Fibroblast of skin of left biceps (primary cell): Measurements from ENCODE around the gene GPAT3.
"Not testable (repeated sequence)": the region's sequence is repeated elsewhere in the genome, so short reads cannot be mapped to it uniquely, and the experiment has no call there.

ENCODE experiments used
- DNase-seq, 2 experiments: peaks; one replicate each; pipeline ENCODE4 v3.0.0-alpha.2; 2013; ENCODE audit warnings: low read depth in 2 of 2

GPAT3 gene

DNA sequence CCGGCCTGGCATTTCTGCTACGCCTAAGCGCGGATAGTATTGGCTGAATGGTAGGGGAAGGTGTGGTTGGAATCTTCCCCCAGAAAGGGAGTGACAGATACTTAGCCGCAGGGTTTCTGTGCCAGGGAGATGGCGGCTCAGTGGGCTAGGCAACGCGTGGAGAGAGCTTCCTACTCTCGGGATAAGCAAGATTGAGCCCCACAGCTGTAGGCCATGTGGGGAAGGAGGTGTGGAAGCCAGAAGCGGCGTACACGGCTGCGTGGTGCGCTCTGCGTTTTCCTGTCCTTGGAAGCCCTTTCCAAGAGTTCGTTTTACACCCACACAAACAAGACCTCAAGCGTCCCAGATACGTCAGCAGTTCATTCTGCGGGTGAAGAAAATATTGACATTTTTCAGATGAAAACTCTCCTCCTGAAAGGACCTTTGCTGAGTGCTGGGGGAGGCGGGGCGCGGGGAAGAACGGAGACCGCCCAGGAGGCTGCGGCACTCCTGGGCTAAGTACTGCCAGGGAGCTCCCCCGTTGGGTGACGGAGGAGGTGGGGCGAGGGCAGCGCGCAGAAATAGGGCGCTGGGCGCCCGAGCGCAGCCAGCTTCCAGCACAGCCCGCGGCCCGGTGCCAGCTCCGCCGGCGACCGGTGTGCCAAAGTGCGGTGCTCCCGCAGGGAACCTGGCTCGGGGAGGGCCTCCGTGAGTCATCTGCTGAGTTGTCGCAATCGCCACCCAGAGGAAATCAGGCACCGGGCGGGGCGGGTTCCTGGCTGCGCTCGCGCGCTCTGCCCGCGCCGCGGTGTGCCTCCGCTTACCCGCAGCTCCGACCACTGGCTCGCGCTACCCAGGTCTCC, at the start of gene GPAT3:
Gene GPAT3, plus strand, starts transcription at position 589 of the 842 bp plus-strand sequence. CDS start 515 bp downstream, outside the sequence.
- DNase-seq: peak in 1 of 2 experiments; percentile 24

DNA sequence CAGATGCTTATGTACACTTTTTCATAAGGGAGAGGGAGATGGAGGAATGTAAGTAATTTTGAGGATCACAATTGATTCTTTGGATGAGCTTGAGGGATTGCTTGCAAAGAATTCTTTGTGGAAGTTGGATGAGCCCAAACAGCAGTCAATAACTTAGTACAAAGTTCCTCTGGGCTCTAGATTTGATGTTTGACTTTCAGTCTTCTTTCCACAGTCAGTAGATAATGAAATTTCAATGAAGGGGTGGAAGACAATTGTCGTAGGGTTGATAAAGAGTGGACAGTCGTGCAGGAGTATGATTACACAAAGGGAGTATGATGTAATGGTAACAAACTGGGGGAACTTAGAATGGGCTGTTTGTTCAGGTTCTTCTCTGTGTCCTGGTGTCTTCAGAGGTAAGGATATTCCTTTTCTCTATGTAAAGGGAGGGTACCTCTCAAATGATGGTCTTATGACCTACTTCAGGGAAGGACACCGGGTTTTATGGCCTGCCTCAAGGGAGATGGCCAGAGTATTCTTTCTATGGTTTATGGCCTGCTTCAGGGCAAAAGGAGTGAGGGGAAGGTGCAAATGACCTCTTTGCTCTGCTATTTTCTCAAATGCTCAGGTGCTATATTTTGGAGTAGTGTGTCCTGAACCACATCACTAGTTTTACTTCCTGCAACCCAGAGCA, 49.3 kb upstream of the GPAT3 start:
- no peak for DNase-seq

DNA sequence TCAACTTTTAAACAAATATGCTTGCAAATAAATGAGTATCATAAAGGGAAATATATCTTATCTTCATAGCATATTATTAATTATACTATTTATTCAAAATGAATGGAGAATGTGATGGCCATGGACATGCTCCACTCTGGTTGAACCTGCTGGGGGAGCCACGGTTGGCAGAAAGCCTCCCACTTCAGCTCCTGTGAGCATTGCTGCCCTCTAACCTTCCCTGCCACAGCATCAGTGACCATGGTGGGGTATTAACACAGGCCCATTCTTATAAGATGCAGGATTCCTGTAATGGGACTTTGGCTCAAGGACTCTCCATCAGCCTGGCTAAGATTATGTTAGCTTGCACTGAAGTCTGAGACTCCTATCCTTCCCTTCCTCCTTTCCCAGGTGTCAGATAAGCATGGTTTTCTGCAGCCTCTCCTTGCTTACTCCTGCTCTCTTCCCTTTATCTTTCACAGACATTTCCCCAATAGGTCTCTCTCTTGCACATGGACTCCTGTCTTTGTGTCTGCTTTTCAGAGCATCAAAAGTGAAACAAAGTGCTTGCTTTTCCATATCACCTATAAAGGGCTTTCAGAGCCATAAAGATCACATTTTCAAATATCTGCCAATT, 46.1 kb upstream of the GPAT3 start:
- no peak for DNase-seq

DNA sequence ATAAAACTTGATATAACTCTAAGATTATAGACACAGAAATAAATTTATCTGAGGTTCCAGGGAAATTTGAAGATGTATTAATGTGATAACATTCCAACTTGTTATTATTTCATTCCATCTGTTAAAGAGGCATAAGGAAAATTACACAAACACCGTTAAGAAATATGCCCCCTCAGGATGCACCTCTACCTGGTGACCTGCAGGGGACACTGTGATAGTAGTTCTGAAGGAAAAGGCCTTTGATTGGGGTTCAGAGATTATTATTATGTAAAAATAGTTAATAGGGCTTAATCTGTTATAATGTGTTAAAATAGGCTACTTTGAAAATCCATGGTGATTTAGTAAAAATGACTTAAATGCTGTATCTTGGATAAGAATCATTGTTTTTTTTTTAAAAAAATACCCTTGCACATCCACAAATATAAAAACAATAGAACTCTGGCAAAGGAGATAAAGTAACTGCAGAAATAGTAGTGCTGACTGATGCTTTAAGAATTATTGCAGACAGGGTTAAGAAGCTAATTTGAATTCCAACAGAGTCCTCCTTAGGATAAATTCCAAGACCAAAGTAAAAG, 44.9 kb upstream of the GPAT3 start:
- DNase-seq: no peak

DNA sequence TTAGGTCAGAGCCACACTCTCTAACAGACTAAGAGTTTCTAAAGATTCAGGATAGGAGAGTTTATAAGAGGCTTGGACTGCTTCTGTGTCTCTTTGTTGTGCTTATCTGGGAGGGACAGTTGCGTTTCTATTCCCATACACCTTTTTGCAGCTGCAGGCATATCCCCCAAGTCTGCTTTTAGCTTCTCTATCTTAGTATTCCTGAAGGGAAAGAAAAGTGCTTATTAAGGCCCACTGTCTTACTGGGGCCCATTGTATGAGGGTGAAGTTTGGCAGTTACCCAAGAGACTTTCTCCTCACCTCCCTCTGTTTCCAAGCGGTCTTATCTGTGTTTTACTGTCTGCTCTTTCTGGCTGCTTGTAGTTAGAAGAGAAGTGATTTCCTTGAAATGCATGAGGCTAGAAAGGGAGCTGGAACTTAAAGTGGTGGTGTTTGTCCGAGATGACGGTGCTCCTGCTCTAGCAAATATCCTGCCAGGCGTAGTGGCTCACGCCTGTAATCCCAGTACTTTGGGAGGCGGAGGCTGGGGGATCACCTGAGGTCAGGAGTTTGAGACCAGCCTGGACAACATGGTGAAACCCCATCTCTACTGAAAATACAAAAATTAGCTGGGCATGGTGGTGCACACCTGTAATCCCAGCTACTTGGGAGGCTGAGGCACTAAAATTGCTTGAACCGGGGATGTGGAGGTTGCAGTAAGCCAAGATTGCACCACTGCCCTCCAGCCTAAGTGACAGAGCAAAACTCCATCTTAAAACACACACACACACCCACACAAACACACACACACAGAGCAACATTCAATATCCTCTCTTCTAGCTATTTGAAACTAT, 39.6 kb upstream of the GPAT3 start:
- not testable (repeated sequence) for DNase-seq

DNA sequence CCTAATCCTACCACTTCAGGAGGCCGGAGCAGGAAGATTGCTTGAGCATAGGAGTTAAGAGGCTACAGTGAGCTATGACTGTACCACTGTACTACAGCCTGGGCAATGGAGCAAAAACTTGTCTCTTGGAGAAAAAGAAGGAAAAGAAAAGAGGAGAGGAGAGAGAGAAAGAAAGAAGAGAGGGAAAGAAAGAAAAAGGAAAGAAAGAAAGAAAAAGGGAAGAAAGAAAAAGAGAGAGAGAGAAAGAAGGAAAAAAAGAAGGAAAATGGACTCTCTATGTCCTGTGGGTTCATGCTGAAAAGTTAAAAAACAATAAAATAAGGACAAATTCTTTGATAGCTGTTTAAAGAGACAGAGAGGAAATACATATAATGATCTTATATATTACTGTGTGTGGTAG, 37.7 kb upstream of the GPAT3 start:
- no peak for DNase-seq

DNA sequence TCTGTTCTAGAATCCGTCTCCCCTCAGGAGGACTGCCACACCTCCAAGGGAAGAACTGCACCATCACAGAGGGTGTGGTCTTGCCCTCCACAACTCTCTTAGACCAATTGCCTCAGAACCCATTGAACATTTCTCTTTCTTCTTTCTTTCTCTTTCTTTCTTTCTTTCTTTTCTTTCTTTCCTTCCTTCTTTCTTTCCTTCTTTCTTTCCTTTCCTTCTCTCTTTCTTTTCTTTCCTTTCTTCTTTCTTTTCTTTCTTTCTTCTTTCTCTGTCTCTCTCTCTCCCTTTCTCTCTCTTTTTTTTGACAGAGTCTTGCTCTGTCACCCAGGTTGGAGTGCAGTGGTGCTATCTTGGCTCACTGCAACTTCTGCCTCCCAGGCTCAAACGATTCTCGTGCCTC, 34.2 kb upstream of the GPAT3 start:
- not testable (repeated sequence) for DNase-seq

DNA sequence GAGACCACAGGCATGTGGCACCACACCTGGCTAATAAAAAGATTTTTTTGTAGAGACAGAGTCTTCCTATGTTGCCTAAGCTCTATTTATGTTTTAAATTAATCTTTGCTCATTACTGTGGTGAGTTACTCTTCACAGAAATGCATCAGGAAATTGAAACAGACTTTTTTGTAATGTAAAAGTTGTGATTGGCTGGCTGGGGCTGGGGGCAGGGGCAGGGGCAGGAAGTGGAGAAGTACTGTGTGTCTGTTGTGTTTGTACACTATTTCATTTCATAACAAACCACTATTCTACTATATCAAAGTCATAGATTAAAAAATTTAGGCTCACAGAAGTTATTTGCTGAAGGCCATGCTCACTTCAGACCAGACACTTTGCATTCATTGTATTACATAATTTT, 31.9 kb upstream of the GPAT3 start:
- DNase-seq: no peak

DNA sequence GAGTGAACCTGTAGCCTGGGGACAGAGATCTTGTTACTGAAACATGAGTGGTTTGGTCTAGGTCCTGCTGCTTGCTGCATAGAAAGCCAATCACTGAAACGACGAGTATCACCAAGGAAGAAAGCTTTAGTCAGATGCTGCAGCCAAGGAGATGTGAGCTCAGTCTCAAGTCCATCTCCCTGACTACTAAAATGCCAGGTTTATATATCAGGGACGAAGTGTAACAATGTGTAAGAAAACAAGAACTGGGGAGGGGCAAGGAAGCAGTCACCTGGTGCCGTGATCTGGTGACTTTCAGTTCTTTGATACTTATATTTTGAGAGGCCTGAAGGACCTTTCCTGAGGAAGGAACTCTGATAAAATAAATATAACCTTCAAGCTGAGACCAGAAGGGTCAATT, 31.4 kb upstream of the GPAT3 start:
- DNase-seq: no peak

DNA sequence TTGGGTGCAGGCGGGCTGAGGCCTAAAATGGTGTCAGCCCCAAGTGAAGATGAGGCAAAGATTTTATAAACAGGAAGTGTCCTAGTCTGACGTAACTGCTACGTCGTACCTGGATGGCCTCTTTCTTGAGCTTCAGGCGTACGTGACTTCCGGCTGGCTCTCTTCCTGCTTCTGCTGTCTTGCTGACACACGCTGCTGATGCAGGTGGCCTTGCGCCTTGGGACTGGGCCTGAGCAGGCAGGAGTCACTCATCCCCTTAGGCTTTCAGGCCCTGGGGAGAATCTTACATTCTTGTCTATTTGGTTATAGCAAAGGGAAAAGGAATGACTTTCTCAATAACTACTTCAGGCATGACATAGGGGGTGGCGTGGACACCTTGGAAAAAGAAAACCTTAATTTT, 30.9 kb upstream of the GPAT3 start:
- DNase-seq: no peak

DNA sequence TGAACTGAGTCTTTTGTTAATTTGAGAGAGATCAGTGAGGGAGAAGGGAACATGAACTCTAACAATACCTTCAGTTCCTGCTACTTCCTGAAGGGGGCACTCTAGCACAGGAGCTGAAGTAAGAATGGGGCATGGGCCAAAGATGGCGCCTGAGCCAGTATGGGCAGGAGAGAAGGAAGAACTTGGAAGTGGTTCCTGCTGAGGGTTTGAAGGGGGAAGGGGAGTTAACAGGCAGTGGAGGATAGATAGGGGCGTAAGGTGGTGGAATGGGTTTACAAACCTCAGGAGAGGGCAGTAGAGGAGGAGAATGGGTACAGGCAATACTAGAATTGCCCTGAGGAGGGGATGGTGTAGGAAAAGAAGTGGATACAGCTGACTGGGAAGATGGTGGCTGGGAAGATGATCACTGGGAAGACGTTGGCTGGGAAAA, 26.7 kb upstream of the GPAT3 start:
- DNase-seq: not testable (repeated sequence)

DNA sequence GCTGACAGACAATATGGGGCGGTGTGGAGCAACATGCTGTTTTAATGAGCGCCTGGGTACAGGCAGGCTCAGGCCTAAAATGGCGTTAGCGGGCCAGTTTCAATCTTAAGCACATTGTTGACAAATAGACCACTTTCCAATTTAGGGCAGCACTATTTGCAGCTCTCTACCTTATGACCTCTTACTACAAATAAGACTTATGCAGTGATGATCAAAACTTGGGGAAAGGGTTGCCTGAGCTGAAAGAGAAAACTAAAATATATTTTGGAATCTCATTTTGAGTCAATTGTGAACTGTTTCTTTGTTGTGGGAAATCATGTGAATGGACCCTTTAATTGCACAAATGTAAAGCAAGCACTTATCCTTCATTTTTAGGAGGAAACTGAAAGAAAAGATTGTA, 25.5 kb upstream of the GPAT3 start:
- no peak for DNase-seq

DNA sequence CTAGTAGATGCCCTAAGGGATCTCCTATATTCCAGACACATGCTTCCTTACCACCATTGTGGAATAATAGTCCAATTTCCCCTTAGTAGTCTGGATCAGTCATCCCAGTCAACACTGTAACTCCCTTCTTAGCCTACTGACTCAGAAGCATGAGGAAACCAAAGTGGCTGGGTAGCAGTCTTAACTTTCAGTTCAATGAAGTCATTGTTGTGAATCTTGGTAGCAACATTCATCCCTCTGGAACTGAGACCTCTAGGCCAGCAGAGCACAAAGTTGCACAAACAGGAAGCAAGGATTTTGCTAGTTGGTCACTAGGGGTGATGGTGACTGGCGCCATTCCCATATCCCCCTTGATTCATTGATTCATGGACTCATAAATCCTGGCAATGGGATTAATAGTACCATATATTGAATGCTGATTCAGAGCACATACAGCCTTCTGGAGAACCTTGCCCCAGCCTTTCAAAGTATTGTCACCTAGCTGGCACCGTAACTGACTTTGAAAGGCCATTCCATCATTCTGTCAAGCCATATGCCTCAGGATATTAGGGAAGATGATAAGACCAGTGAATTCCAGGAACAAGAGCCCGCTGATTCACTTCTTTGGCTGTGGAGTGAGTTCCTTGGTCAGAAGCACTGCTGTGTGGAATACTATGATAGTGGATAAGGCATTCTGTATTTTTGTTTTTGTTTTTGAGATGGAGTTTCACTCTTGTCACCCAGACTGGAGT, 19.7 kb upstream of the GPAT3 start:
- DNase-seq: no peak

DNA sequence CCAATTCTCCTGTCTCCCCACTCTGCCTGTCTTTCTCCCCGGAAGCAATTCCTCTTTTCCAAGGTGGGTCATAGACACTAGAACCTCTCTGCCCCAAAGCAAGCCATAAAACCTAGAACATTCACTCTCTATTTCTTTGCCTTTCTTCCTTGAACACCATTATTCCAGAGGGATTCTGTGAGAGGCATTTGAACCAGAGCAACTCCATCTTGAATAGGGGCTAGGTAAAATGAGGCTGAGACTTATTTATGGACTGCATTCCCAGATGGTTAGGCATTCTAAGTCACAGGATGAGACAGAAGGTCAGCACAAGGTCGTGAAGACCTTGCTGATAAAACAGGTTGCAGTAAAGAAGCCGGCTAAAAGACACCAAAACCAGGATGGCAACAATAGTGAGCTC, 13.7 kb upstream of the GPAT3 start:
- no peak for DNase-seq

DNA sequence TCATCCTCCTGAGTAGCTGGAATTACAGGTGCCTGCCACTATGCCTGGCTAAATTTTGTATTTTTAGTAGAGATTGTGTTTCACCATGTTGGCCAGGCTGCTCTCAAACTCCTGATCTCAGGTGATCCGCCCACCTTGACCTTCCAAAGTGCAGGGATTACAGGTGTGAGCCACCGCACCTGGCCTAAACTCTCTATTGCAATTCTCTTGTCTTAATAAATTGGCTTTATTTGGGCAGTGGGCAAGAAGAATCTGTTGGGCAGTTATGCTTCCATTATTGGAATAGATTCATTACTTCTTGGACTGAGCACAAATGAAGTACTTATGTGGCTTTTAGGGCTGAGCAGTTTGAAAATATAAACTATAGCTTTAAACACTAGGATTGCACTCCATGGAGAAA, 8.2 kb upstream of the GPAT3 start:
- DNase-seq: no peak

DNA sequence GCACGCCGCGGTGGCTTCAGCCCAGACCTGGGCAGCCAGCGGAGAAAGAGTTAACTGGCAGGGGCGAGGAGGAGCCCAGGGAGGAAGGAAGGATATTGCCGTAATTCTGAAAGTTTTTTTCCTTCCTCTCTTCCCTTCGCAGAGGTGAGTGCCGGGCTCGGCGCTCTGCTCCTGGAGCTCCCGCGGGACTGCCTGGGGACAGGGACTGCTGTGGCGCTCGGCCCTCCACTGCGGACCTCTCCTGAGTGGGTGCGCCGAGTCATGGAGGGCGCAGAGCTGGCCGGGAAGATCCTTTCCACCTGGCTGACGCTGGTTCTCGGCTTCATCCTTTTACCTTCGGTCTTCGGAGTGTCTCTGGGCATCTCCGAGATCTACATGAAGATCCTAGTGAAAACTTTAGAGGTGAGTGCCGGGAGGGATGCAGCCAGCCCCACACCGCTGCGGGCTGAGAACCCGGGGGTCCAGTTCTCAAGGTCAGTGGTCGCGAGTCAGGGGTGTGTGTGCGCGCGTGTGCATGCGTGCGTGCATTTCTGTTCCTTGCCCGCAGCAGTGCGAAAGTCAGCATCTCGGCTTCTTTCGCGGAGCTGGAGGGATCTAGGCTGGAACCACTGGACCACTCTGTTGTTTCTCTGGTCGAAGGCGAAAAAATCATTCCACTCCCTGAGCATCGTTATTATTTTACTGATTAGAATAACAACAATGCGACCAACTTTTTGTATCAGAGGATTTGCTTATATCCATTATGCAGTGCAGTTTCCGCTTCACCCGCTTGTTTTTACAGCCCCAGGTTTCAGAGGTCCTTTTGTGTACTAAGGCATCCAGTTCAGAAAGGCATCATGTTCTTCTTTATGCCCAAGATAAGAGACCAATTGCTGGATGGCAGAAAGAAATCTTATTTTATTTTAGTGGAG, 709 bp downstream of the GPAT3 start:
- no peak for DNase-seq

DNA sequence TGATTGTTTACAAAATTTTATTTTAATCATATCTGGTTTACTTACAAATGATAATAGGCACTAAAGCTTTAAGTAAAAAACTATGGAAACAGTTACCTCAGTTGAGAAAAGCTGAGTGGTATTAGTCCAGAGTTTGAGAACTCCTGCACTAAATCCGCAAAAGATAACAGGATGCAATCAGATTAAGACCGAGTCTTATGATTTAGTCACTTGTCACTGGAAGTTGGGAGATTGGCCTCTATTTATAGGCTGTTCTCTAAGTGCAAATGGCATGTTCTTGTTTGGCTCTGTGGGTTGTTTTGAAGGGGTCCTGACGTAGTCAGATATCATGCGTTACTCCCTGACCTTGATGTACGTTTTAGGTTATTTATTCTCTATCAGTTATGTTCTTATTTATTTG, 6.3 kb downstream of the GPAT3 start:
- no peak for DNase-seq

DNA sequence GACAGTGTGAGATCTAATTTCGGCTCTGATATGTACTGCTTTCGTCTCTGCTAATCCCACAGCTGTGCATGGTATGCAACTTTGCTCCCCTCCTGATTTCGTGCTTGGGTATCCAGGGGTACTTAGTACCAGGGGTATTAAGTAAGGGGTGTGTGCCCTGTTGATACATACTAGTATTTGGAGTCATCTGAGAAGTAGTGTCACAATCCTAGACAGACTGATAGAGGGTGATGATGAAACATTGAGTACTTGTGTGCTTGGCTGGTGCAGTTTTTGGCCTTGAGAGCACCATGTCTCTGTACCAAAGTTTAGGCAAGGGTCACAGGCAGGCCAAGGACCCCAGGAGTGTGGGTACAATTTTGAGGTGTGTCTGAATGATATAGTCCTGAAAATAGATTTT, 10.9 kb downstream of the GPAT3 start:
- no peak for DNase-seq

DNA sequence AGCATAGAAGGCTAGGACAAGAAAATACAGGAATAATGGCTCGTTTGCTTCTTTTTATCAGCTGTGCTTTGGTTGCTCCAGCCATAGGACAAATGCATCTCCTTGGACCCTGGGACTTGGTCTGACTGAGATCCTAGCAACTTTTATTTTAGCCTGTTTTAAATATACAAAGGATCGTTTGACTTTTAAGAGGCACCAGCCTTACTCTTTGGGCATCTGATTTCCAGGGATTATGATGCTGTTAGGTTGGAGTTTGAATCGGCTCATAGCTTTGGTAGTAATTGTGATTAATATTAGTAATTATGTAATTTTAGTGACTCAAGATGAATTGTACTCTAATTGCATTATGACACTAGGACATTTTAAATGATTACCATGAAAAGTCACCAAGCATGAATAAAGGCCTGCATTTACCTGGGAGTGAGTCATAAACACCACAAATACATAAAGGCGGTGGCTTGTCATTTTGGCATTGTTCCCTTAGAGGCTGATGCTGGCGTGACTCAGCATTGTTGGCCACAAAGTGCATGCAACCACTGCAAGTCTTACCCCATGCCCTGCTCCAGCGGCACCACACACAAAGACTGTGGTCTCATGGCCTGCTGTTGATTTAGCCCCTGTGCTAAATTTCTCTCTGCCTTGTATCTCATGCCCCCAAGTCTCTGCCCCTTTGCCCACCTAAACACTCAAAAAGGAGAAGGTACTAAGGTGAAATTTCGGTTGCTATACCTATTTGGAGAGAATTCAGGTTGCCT, 12.4 kb downstream of the GPAT3 start:
- DNase-seq: peak; percentile 78
